GM21786 (cell line): Measurements from ENCODE around the gene CPPED1.
"Not testable (repeated sequence)": the region's sequence is repeated elsewhere in the genome, so short reads cannot be mapped to it uniquely, and the experiment has no call there.

ENCODE experiments used
- ATAC-seq: cut with Tn5 transposase; IDR thresholded peaks from one replicate; pipeline ENCODE4 v1.9.1; 2021; ENCODE audit not compliant: unreplicated experiment

CPPED1 gene, protein sequence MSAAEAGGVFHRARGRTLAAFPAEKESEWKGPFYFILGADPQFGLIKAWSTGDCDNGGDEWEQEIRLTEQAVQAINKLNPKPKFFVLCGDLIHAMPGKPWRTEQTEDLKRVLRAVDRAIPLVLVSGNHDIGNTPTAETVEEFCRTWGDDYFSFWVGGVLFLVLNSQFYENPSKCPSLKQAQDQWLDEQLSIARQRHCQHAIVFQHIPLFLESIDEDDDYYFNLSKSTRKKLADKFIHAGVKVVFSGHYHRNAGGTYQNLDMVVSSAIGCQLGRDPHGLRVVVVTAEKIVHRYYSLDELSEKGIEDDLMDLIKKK

DNA sequence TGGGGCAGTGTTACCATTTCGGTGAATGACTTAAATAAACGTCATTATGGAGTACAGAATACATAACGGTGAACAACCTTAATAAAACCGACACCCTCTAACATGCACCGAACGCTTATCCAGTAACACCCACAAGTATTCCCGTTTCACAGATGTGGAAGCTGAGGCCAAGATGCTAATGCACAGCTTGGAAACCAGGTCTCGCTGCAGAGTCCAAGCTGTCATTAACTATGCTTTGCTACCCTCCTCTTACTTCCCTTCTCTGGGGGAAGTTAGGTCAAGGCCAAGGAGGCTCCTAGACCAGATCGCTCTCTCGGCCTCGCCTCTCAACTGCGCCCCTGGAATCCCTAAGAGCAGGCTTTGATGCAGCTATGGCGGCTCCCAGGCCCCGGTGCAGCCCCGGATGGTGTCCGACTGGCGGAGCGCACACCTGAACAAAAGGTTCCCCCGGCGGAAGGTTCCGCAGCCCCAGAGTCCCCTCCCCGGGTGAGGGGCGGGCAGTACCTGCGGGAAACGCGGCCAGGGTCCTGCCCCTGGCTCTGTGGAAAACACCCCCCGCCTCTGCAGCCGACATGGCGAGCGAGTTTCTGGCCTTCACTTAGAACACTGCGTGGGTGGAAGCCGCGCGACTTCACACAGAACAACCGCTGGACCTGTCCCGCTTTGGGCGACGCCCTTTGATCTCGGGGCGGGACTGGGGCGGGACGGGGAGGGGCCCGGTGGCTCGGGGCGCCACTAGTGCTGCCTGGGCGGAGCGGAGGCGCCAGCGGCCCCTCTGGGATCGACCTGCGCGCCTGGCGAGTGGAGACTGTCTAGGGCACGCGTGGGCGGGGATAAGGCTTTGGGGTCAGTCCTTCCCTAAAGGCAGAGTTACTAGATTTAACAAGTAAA is at the start of gene CPPED1:
Gene CPPED1 (minus strand): TSS at position 685 of the 891 bp plus-strand sequence. CDS start 111 bp downstream, at position 574.
- peak; percentile 85 for ATAC-seq

DNA sequence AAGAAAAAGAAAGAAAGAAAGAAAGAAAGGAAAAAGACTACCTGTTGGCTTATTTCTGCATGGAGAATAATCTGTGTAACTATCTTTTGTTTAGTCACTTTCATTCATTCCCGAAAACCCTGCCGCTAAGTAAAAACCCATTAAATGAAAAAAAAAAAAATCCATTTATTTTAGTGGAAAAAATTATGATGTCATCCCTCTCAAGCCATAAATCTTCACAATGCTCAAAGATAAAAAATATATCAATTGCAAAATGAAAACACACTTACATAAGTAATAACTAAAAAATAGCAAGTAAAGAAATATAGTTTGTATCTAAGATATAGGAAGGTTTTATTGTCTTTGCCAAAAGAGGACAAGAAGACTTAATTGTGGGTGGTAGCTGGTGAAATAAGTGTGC is 46.5 kb upstream of the CPPED1 start:
- no peak for ATAC-seq

DNA sequence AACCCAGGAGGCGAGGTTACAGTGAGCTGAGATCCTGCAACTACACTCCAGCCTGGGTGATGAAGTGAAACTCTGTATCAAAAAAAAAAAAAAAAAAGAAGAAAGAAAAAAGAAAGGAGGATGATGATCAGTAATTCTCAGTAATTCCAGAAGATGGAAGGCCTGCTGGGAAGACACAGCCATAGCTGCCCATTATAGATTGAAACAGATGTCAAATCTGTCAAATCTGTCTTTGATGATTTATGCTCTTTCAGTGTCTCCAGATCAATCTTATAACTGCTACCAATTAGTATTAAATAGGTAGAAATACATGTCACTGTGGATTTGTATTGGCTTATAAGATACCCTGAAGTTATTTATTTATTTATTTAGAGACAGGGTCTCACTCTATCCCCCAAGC is 42.9 kb upstream of the CPPED1 start:
- ATAC-seq: no peak

DNA sequence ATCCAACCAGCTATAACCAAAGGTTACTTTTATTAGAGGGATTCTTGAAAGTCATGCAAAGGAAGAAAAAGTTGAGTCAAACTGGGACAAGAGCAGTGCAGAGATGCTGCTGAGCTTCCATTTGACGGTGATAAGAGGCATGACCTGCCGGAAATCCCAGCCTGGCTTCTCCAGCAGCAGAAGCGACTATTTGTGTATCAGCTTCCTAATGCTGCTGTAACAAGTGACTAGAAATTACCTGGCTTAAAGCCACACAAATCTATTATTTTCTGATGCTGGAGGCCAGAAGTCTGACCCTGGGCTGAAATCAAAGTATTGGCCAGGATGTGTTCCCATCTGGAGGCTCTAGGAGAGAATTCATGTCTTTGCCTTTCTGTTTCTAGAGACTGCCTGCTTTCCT is 41.6 kb upstream of the CPPED1 start:
- ATAC-seq: no peak

DNA sequence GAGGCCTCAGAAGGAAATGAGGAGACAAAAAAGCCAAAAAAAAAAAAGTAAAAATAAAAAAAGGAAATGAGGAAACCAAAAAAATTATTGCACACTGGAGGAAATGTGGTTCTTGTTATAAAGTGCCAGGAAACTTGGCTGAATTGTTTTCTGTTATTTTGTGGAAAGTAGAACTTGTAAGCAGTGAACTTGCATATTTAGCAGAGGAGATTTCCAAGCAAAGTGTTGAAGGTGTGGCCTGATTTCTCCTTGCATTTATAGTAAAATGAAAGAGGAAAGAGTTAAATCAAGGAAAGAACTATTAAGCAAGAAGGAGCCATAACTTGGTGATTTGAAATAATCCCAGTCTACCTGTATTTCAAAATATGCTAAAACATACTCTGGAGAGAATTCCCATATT is 34.1 kb upstream of the CPPED1 start:
- ATAC-seq: no peak

DNA sequence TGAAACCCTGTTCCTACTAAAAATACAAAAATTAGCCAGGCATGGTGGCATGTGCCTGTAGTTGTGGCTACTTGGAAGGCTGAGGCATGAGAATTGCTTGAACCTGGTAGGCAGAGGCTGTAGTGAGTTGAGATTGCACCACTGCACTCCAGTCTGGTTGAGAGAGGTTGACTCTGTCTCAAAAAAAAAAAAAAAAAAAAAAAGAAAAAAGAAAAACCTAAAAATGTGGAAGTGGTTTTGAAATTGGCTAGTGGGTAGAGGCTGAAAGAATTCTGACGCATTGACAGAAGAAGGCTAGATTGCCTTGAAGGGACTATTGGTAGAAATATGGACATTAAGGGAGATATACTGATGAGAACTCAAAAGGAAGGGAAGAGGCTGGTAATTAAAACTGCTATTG is 33.6 kb upstream of the CPPED1 start:
- no peak for ATAC-seq

DNA sequence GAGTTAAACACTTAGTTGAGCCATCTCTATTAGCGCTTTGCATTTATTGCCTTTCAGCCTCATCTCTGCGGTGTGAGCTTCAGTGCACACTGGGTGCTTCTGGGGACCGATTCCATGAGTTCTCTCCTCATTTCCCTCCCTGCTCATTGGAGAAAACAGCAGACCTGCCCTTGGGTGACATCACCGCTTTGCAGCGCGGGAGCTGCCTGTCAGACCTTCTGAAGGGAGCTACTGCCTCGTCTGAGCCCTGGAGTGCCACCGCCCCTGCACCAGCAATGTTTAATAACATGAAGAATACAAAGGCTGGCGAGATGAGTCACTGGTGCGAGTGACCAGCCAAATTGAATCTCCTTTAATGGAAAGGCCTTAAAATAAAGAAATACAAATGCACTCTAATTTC is 30.2 kb upstream of the CPPED1 start:
- no peak for ATAC-seq

DNA sequence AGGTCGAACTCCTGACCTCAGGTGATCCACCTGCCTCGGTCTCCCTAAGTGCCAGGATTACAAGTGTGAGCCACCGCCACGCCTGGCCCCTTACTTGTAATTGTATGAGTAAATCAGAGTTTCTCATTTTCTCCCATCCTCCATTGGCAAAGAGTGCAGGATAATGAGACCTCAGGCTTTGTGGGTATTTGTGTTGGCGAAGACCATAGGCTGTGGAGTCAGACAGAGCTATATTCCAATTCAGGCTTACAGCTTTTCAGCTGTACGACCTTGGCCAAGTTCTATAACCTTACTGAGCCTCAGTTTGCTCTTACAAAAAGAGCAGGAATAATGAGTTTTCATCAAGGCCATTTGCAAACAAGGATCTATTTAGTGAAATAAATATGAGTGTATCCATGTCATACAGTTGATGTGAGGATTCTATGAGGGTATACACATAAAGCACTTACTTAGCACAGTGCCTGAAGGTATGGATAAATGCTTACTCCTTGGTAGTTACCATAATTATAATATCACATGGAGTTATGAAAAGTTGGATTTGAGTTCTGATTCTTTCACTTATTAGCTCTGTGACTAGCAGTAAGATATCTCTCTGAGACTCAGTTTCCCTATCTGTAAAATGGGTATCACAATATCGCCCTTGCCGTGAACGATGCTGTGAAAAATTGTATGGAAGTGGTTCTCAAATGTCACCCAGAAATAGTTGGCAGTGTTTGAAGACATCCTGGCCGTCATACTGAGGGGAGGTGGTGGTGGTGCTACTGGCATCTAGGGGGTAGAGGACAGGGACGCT is 25.6 kb upstream of the CPPED1 start:
- ATAC-seq: no peak

DNA sequence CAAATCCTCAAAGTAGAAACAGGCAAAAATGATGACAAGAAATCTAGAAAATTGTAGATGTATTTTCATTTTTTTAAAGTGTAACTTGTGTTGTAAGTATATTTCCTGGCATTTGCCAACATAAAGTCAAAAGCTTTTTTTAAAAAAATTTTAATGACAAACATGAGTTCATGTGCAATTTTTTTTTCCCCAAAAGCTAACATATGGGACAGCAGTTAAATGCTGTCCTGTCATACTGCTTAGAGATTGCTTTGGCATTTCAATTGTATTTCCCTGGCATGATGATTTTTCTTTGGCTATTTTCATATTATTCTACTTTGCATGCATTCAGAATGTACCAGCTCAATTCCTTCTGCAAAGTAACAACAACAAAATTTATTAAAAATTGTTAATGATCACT is 24.5 kb upstream of the CPPED1 start:
- no peak for ATAC-seq

DNA sequence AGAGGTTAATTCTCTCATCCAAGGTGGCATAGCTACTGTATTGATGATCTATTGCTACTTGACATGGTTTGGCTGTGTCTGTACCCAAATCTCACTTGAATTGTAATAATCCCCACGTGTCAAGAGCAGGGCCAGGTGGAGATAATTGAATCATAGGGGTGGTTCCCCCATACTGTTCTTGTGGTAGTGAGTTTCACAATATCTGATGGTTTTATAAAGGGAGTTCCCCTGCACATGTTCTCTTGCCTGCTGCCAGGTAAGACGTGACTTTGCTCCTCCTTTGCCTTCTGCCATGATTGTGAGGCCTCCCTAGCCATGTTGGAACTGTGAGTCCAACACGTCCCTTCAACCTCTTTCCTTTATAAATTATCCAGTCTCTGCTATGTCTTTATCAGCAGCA is 22.9 kb upstream of the CPPED1 start:
- no peak for ATAC-seq

DNA sequence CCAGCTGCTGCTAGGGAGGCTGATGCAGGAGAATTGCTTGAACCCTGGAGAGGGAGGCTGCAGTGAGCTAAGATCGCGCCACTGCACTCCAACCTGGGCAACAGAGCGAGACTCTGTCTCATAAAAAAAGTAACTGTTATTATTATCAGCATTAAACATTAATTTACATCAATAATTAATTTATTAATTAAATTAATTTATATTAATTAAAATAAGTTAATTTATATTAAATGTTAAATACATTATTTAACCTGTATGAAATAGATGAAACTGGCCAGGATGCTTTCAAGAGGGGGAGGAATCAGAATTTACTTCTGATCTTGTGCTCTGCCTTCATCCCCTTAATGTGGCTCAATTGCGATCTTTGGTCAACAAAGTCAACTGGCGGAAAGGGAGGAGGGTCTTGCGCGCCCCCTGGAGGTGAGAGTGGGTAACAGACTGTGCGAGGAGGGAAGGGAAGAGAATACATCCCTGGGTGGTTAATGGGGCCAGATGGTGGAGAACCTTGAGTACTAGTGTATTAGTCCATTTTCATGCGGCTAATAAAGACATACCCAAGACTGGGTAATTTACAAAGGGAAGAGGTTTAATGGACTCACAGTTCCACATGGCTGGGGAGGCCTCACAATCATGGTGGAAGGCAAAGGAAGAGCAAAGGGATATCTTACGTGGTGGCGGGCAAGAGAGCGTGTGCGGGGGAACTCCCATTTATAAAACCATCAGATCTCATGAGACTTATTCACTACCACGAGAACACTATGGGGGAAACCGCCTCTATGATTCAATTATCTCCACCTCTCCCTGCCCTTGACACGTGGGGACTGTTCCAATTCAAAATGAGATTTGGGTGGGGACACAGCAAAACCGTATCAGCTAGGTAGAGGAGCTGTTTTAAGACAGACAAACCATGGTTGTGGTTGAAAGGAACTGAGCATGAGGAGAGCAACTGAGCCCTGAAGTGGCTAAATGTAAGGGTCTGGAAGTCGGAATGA is 15.7 kb upstream of the CPPED1 start:
- no peak for ATAC-seq

DNA sequence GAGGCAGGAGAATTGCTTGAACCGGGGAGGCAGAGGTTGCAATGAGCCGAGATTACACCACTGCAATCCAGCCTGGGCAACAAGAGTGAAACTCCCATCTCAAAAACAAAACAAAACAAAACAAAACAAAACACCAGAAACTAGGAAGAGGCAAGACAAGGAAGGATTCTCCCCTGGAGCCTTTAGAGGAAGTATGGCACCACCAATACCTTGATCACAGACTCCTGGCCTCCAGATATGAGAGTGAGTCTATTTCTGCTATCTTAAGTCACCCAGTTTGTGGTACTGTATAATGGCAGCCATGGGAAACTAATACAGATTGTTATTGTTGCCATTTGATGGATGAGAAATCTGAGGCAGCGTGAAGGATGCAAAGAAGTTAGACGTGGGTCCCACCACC is 14.6 kb upstream of the CPPED1 start:
- no peak for ATAC-seq

DNA sequence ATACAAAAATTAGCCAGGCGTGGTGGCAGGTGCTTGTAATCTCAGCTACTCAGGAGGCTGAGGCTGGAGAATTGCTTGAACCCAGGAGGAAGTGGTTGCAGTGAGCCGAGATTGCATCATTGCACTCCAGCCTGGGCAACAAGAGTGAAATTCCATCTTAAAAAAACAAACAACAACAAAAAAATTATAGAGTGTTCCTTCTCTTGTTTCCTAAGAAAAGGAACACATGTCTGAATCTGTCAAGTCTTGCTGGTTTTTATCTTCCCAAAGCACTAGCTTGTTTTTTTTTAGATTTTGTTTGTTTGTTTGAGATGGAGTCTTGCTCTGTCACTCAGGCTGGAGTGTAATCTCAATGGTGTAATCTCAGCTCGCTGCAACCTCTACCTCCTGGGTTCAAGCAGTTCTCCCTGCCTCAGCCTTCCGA is 13.1 kb upstream of the CPPED1 start:
- not testable (repeated sequence) for ATAC-seq

DNA sequence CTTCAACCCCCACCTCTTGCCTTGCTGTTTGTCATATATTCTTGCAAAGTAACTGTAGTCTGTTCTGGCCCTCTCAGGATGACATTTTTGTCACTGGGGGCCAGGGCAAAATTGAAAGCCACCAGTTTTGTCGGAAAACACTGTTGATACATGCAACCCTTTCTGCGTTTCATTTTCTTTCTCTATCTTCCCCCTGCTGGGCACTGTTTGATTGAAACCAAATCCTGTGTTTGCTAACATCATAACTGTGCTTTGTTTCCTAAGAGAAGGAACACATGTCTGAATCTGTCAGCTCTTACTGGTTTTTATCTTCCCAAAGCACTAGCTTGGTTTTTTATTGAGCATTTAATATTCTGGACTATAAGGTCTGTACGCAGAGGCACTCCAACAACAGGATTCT is 11.7 kb upstream of the CPPED1 start:
- ATAC-seq: no peak

DNA sequence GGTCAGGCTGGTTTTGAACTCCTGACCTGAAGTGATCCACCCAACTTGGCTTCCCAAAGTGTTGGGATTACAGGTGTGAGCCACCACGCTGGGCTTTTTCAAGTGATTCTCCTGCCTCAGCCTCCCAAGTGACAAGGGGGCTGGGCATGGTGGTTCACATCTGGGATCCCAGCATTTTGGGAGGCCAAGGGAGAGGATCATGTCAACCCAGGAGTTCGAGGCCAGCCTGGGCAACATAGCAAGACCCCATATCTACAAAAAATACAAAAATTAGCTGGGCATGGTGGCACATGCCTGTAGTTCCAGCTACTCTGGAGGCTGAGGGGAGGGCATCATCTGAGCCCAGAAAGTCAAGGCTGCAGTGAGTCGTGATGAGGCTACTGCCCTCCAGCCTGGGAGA is 10.0 kb upstream of the CPPED1 start:
- not testable (repeated sequence) for ATAC-seq

DNA sequence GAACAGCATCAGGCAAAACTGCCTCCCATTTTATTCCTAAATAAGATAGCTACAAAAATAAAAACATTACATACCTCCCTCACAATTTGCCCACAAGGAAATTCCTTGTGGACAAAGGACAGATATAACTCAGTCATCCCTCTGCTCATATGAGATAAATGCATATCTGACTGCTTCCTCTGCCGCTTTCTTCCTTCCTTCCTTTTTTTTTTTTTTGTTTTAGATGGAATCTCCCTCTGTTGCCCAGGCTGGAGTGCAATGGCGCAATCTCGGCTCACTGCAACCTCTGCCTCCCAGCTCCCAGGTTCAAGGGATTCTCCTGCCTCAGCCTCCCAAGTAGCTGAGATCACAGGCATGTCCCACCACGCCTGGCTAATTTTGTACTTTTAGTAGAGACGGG is 9.6 kb upstream of the CPPED1 start:
- not testable (repeated sequence) for ATAC-seq

DNA sequence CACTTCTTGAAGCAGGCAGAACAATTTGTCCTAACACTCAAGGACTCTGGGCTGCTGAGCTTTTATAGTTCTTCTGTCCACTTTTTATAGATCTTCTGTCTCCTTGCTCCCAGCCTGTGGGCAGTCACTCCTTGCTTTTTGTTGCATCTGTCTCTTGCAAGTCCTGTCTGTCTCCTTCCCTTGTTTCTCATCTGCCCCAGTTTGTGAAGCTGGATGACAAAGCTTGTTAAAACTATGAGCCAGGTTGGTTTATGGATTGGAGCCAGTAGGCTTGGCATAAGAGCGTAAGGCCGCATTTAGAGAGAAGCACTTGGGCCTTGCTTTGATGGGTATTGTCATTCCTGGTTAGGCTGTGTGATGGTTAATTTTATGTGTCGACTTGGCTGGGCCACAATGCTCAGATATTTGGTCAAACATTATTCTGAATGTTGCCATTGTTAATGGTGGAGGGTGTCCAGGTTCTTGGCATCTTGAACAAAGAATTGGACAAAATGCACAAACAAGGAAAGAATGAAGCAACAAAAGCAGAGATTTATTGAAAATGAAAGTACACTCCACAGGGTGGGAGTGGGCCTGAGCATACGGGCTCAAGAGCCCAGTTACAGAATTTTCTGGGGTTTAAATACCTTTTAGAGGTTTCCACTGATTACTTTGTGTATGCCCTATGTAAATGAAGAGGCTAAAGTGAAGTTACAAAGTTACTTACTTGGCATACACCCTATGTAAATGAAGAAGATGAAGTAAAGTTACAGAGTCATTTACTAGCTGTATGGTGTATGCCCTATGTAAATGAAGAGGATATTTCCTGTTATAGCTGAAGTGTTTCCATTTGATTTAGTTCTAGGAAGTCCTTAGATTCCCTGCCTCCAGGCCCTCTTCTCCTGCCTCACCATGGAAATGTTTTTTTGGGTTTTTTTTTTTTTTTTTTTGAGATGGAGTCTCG is 8.0 kb upstream of the CPPED1 start:
- ATAC-seq: no peak

DNA sequence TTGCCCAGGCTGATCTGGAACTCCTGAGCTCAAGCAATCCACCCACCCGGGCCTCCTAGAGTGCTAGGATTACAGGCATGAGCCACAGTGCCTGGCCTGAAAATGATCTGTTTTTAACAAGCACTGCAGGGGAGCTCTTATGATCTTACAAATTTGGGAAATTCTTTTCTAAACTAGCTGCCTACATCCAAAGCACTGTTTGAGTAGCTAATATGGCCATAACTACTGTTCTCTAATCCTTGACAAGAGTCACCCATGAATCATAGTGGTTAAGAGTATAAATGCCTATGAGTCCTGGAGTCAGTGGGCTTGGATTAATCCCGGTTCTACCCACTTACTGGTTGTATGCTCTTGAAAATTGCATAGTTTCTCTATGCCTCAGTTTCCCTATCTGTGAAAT is 1.4 kb upstream of the CPPED1 start:
- ATAC-seq: no peak

DNA sequence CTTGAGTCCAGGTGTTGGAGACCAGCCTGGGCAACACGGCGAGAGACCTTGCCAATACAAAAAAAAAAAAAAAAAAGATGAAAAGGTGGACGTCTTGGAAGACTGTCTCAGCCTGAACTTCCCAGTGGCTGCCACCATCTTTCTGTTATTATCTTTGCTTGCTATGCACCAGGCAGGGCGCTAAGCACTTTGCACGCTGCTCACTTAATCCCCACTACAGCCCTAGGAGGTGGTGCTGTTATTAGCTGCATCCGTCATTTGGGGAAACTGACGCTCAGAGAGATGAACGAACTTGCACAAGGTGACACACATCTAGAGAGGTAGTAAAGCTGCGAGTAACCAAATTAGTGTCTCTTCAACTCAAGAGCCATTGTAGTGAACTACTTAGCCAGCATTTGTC is 708 bp upstream of the CPPED1 start:
- no peak for ATAC-seq
